ENCODE measurements around the gene FAM78A.

- TF ChIP-seq CTCF (IDR thresholded peaks at IDR 0.05; ENCODE audit: insufficient read depth, low read length, poor library complexity, severe bottlenecking) (no peak), EZH2phosphoT487 (conservative IDR thresholded peaks at IDR 0.05; ENCODE audit: low read length) (no peak)
Observed at GRCh38 chr9:131239161-131239975, 36.9 kb downstream of the FAM78A start.
